H1 (cell line): ENCODE data around the gene SLC25A42. TPM values are rescaled to one million over a fixed set of nuclear protein-coding genes. Genes with fewer than 3 reads are reported as not detected.

Source experiments
- ATF3 ChIP-seq: IDR thresholded peaks from 2 replicates; pipeline ENCODE4 v1.6.1; 2011; ENCODE audit warnings: low read depth, mild to moderate bottlenecking, low read length; ENCODE audit not compliant: insufficient read depth
- CEBPB ChIP-seq: IDR thresholded peaks from 2 replicates; pipeline ENCODE4 v1.6.1; 2012; ENCODE audit warnings: low read depth, low read length
- HDAC2 ChIP-seq, 2 experiments: fragments of 300-600 bp in 1 of 2; sonication (generic) in 1 of 2; IDR thresholded peaks; 2 replicates each; pipeline ENCODE4 v1.6.1; 2011 to 2012; ENCODE audit warnings: low read depth in 2 of 2, low read length in 2 of 2, mild to moderate bottlenecking in 2 of 2, moderate library complexity in 2 of 2, borderline replicate concordance in 1 of 2, inconsistent platforms in 1 of 2
- SRF ChIP-seq: IDR thresholded peaks from 2 replicates; pipeline ENCODE4 v1.6.1; 2011; ENCODE audit warnings: mild to moderate bottlenecking, low read depth, low read length, moderate library complexity
- YY1 ChIP-seq: IDR thresholded peaks from 2 replicates; pipeline ENCODE4 v1.6.1; 2011; ENCODE audit warnings: low read depth, mild to moderate bottlenecking, low read length
- ZNF274 ChIP-seq: IDR thresholded peaks from 2 replicates; pipeline ENCODE4 v1.7.0; 2012; ENCODE audit warnings: low read length, borderline replicate concordance; ENCODE audit errors: extremely low read depth
- polyA plus RNA-seq, 7 experiments: library from polyadenylated mRNA; depleted of rRNA in 3 of 7; stranded (reverse) in 5 of 7; unstranded in 2 of 7; fragments of >200 nt in 5 of 7; fragments of 200-250 nt in 2 of 7; gene quantifications; 1 replicate in 5 of 7; 2 replicates in 1 of 7; 4 replicates in 1 of 7; pipeline versions ENCODE4 v1.2.1 to v1.2.3, GENCODE V29; 2011 to 2013; ENCODE audit warnings: missing spikeins in 2 of 7, mixed read lengths in 2 of 7
- total RNA-seq: library from RNA; stranded (reverse); fragmentation: NEBNext Ultra II Directional; extraction: Animal tissue kit (Norgen Biotek cat#: 25700); gene quantifications from 2 replicates; pipeline ENCODE4 v1.2.1, GENCODE V29; 2021

The SLC25A42 gene
- total and polyA plus RNA-seq, 2 of the 8 experiments (the other 6 are each of a cell fraction or from before 2014, with no cell fraction given) = 5.9 to 6.2 TPM

GRCh38 chr19:19096641-19097627 is 33.1 kb downstream of the SLC25A42 start (continued):
- TF ChIP-seq ZNF274 = no peak
- no peak for TF ChIP-seq HDAC2 (IDR thresholded peaks at IDR 0.05; ENCODE audit: borderline replicate concordance in 1 of 2, low read depth in 2 of 2, low read length in 2 of 2)
- no peak for TF ChIP-seq CEBPB
- TF ChIP-seq YY1 = no peak
- no peak for TF ChIP-seq SRF
- TF ChIP-seq ATF3 = no peak
